Fibroblast of skin of scalp (primary cell): Measurements from ENCODE around the gene UPK3B.
"Not testable (repeated sequence)": the region's sequence is repeated elsewhere in the genome, so short reads cannot be mapped to it uniquely, and the experiment has no call there.

ENCODE experiments used
- DNase-seq: peaks from one replicate; pipeline ENCODE4 v3.0.0-alpha.2; 2013

The UPK3B gene

GRCh38 chr7:76513817-76514799, 3.8 kb downstream of the UPK3B start:
- DNase-seq, result no peak

GRCh38 chr7:76514926-76515771, 4.8 kb downstream of the UPK3B start:
- DNase-seq, result no peak

GRCh38 chr7:76515999-76516443, 5.7 kb downstream of the UPK3B start:
- peak; percentile 45 for DNase-seq

GRCh38 chr7:76516932-76517331, 6.6 kb downstream of the UPK3B start:
- DNase-seq, result not testable (repeated sequence)

GRCh38 chr7:76526183-76526582, 15.8 kb downstream of the UPK3B start:
- not testable (repeated sequence) for DNase-seq

GRCh38 chr7:76531643-76532042, 21.3 kb downstream of the UPK3B start:
- not testable (repeated sequence) for DNase-seq

GRCh38 chr7:76543197-76543596, 32.8 kb downstream of the UPK3B start, which contains the start of gene SPDYE16:
SPDYE16 (minus strand) TSS chr7:76543297; CDS start chr7:76541459, 1,838 bp downstream.
- DNase-seq, result not testable (repeated sequence)

GRCh38 chr7:76549025-76549854, 38.9 kb downstream of the UPK3B start:
- peak; percentile 92 for DNase-seq

GRCh38 chr7:76549855-76550248, 39.5 kb downstream of the UPK3B start:
- not testable (repeated sequence) for DNase-seq

GRCh38 chr7:76551992-76552391, 41.6 kb downstream of the UPK3B start:
- DNase-seq, result not testable (repeated sequence)

GRCh38 chr7:76559685-76560084, 49.3 kb downstream of the UPK3B start:
- DNase-seq, result not testable (repeated sequence)

GRCh38 chr7:76560157-76560556, 49.8 kb downstream of the UPK3B start:
- not testable (repeated sequence) for DNase-seq

GRCh38 chr7:76561342-76561741, 51.0 kb downstream of the UPK3B start:
- DNase-seq, result not testable (repeated sequence)

- not testable (repeated sequence) for DNase-seq
These were observed 54.6 kb downstream of the UPK3B start for GRCh38 chr7:76565001-76565400.
